Keratinocyte (primary cell): Measurements from ENCODE around the gene TLCD3A.

Experiments
- EZH2 ChIP-seq: IDR thresholded peaks from one replicate; pipeline ENCODE4 v1.6.1; 2012; ENCODE audit warnings: inconsistent platforms, mild to moderate bottlenecking, low read length, moderate library complexity
- TF ChIP-seq, protein P1 (sequence below), 3 experiments: IDR thresholded peaks in 1 of 3; conservative IDR thresholded peaks in 1 of 3; optimal IDR thresholded peaks in 1 of 3; 2 replicates in 2 of 3; 3 replicates in 1 of 3; pipeline versions ENCODE3 to v1.5.1; 2011; ENCODE audit warnings: low read length in 3 of 3, mild to moderate bottlenecking in 3 of 3, moderate library complexity in 2 of 3, control low read depth in 1 of 3, inconsistent platforms in 1 of 3; ENCODE audit not compliant: insufficient read depth in 2 of 3; ENCODE audit errors: extremely low read depth in 1 of 3

DNA sequence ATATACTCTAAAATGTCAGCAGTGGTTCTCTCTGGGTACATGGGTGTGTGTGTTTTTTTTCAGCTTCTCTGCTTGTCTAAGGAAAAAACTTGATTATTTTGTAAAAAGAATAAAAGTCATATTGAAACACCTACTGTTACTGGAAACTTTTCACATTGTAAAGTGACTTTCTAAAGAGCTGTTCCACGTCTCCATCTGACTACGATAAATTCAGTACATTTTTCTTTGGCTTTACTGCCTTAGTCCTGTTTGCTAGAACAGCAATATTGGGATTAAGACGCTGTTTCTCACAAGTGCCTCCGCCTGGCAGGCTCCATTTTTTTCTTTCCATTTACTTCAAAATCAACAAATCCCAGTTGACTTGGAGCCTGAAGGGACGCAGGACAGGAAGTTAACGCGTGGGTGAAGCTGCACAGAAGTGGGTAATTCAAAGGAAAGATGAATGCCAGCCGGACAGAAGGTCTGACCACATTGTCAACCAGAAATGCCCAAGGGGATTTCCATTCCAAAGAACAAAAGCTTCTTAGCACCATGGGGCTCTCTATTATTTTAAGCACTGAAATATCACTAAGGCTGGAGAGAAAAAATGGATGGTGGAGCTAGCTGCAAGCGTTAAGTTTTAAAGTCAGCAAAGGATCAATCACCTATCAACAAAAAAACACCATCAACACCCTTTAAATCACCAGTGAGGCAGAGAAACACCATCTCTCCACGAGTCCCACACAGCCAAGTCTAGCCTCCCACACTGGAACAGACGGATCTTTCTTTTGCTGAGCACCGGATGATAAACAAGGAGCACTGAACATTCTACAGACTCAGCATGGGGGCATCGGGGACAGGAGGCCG is 41.3 kb downstream of the TLCD3A start:
- TF ChIP-seq, protein P1, sequence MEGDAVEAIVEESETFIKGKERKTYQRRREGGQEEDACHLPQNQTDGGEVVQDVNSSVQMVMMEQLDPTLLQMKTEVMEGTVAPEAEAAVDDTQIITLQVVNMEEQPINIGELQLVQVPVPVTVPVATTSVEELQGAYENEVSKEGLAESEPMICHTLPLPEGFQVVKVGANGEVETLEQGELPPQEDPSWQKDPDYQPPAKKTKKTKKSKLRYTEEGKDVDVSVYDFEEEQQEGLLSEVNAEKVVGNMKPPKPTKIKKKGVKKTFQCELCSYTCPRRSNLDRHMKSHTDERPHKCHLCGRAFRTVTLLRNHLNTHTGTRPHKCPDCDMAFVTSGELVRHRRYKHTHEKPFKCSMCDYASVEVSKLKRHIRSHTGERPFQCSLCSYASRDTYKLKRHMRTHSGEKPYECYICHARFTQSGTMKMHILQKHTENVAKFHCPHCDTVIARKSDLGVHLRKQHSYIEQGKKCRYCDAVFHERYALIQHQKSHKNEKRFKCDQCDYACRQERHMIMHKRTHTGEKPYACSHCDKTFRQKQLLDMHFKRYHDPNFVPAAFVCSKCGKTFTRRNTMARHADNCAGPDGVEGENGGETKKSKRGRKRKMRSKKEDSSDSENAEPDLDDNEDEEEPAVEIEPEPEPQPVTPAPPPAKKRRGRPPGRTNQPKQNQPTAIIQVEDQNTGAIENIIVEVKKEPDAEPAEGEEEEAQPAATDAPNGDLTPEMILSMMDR (optimal IDR thresholded peaks at IDR 0.05 in 1 of 3, IDR thresholded peaks at IDR 0.05 in 1 of 3, conservative IDR thresholded peaks at IDR 0.05 in 1 of 3; ENCODE audit: extremely low read depth in 1 of 3, insufficient read depth in 2 of 3, low read length in 3 of 3) = no peak
- TF ChIP-seq EZH2 = no peak
